HepG2 (cell line): Measurements from ENCODE around the gene BORCS5. TPM values are rescaled to one million over a fixed set of nuclear protein-coding genes. Genes with fewer than 3 reads are reported as not detected.

Experiments used
- CEBPB ChIP-seq: IDR thresholded peaks from 2 replicates; pipeline ENCODE4 v1.6.1; 2011; ENCODE audit warnings: low read depth, low read length, improper control_type of control experiment, borderline replicate concordance
- CREB3 ChIP-seq: sonication (generic); formaldehyde crosslinking; IDR thresholded peaks from 2 replicates; pipeline ENCODE4 v1.5.0; 2020; ENCODE audit warnings: missing genetic modification reagents
- EHMT2 ChIP-seq: fragments of 200-600 bp; sonication (generic); IDR thresholded peaks from 2 replicates; pipeline ENCODE4 v1.7.0; 2017; ENCODE audit warnings: antibody characterized with exemption, low read depth, low read length, borderline replicate concordance
- FIP1L1 ChIP-seq: fragments of 200-400 bp; formaldehyde crosslinking; IDR thresholded peaks from 2 replicates; pipeline ENCODE4 v1.6.1; 2018; ENCODE audit warnings: low read depth, mild to moderate bottlenecking, low read length, moderate library complexity, borderline replicate concordance; ENCODE audit not compliant: insufficient read depth
- HDAC6 ChIP-seq: fragments of 200-600 bp; sonication (generic); IDR thresholded peaks from 2 replicates; pipeline ENCODE4 v1.7.0; 2017; ENCODE audit warnings: mild to moderate bottlenecking, antibody characterized with exemption, low read length, low read depth
- HOXA7 ChIP-seq: sonication (generic); formaldehyde crosslinking; IDR thresholded peaks from 2 replicates; pipeline ENCODE4 v1.8.1; 2022; ENCODE audit warnings: mild to moderate bottlenecking, missing genetic modification reagents, moderate library complexity
- IRF2 ChIP-seq: IDR thresholded peaks from 2 replicates; pipeline ENCODE4 v1.6.1; 2018; ENCODE audit warnings: missing genetic modification reagents, missing compliant biosample characterization
- MED13 ChIP-seq: sonication (generic); formaldehyde crosslinking; IDR thresholded peaks from 2 replicates; pipeline ENCODE4 v1.5.0; 2020; ENCODE audit warnings: missing genetic modification reagents
- MTA1 ChIP-seq: sonication (generic); formaldehyde crosslinking; IDR thresholded peaks from 2 replicates; pipeline ENCODE4 v1.4.0; 2020; ENCODE audit warnings: missing genetic modification reagents, mild to moderate bottlenecking, borderline replicate concordance
- MXI1 ChIP-seq: IDR thresholded peaks from 3 replicates; pipeline ENCODE4 v1.6.1; 2012; ENCODE audit warnings: low read depth, low read length, inconsistent platforms, borderline replicate concordance
- MYC ChIP-seq: sonication (generic); formaldehyde crosslinking; IDR thresholded peaks from 2 replicates; pipeline ENCODE4 v1.9.0; 2021; ENCODE audit warnings: missing genetic modification reagents, borderline replicate concordance
- NCOA5 ChIP-seq: sonication (generic); formaldehyde crosslinking; IDR thresholded peaks from 2 replicates; pipeline ENCODE4 v1.4.0; 2020; ENCODE audit warnings: missing genetic modification reagents
- PHF8 ChIP-seq: sonication (generic); formaldehyde crosslinking; IDR thresholded peaks from 2 replicates; pipeline ENCODE4 v1.5.0; 2020; ENCODE audit warnings: missing genetic modification reagents
- SALL1 ChIP-seq: sonication (generic); formaldehyde crosslinking; IDR thresholded peaks from 2 replicates; pipeline ENCODE4 v1.8.0; 2022; ENCODE audit warnings: mild to moderate bottlenecking, missing genetic modification reagents
- SP4 ChIP-seq: sonication (generic); formaldehyde crosslinking; IDR thresholded peaks from 2 replicates; pipeline ENCODE4 v1.8.1; 2023; ENCODE audit warnings: mild to moderate bottlenecking, missing genetic modification reagents
- THAP8 ChIP-seq: sonication (generic); formaldehyde crosslinking; IDR thresholded peaks from 2 replicates; pipeline ENCODE4 v1.5.1; 2020; ENCODE audit warnings: missing genetic modification reagents, mild to moderate bottlenecking, borderline replicate concordance
- U2AF1 ChIP-seq: fragments of 200-400 bp; formaldehyde crosslinking; optimal IDR thresholded peaks from 2 replicates; pipeline ENCODE3; 2017; ENCODE audit warnings: mild to moderate bottlenecking, low read depth, low read length
- ZBTB7A ChIP-seq: sonication (generic); formaldehyde crosslinking; IDR thresholded peaks from 2 replicates; pipeline ENCODE4 v1.8.0; 2022; ENCODE audit warnings: mild to moderate bottlenecking, missing genetic modification reagents
- ZC3H13 ChIP-seq: sonication (generic); formaldehyde crosslinking; IDR thresholded peaks from 2 replicates; pipeline ENCODE4 v1.8.1; 2023; ENCODE audit warnings: mild to moderate bottlenecking, missing genetic modification reagents, moderate library complexity
- ZNF143 ChIP-seq: sonication (generic); formaldehyde crosslinking; IDR thresholded peaks from 2 replicates; pipeline ENCODE4 v1.4.0; 2020; ENCODE audit warnings: missing genetic modification reagents
- ZNF274 ChIP-seq: sonication (generic); formaldehyde crosslinking; IDR thresholded peaks from 2 replicates; pipeline ENCODE4 v1.5.1; 2020; ENCODE audit warnings: mild to moderate bottlenecking, missing genetic modification reagents
- ZNF30 ChIP-seq: sonication (generic); formaldehyde crosslinking; IDR thresholded peaks from 2 replicates; pipeline ENCODE4 v1.5.0; 2020; ENCODE audit warnings: mild to moderate bottlenecking, missing genetic modification reagents
- ZNF547 ChIP-seq: sonication (generic); formaldehyde crosslinking; IDR thresholded peaks from 2 replicates; pipeline ENCODE4 v1.5.1; 2020; ENCODE audit warnings: mild to moderate bottlenecking, missing genetic modification reagents
- ZNF605 ChIP-seq: sonication (generic); formaldehyde crosslinking; IDR thresholded peaks from 2 replicates; pipeline ENCODE4 v1.8.0; 2022; ENCODE audit warnings: mild to moderate bottlenecking, missing genetic modification reagents
- ZNF710 ChIP-seq: sonication (generic); formaldehyde crosslinking; IDR thresholded peaks from 2 replicates; pipeline ENCODE4 v1.5.0; 2020; ENCODE audit warnings: mild to moderate bottlenecking, missing genetic modification reagents, borderline replicate concordance
- ZNF777 ChIP-seq: sonication (generic); formaldehyde crosslinking; IDR thresholded peaks from 2 replicates; pipeline ENCODE4 v1.4.0; 2020; ENCODE audit warnings: missing genetic modification reagents
- ZSCAN12 ChIP-seq: sonication (generic); formaldehyde crosslinking; IDR thresholded peaks from 2 replicates; pipeline ENCODE4 v1.9.0; 2021; ENCODE audit warnings: mild to moderate bottlenecking, missing genetic modification reagents
- ZSCAN21 ChIP-seq: sonication (generic); formaldehyde crosslinking; IDR thresholded peaks from 2 replicates; pipeline ENCODE4 v1.8.0; 2022; ENCODE audit warnings: mild to moderate bottlenecking, missing genetic modification reagents, moderate library complexity, borderline replicate concordance
- polyA plus RNA-seq, 8 experiments: library from polyadenylated mRNA; depleted of rRNA in 3 of 8; stranded (reverse) in 7 of 8; unstranded in 1 of 8; fragments of >200 nt; fragmentation: Illumina TruSeq in 4 of 8; extraction: Trizol in 4 of 8; gene quantifications; 2 replicates each; pipeline versions ENCODE4 v1.2.1 to v1.2.3, GENCODE V29; 2011 to 2016; ENCODE audit warnings: low read depth in 4 of 8, missing spikeins in 1 of 8, mixed read lengths in 1 of 8; ENCODE audit not compliant: insufficient read depth in 1 of 8
- total RNA-seq, 5 experiments: library from RNA; depleted of rRNA; stranded (reverse); fragments of >200 nt; fragmentation: Illumina TruSeq; extraction: Trizol; gene quantifications; 2 replicates each; pipeline ENCODE4 v1.2.3, GENCODE V29; 2016; ENCODE audit warnings: low read depth in 1 of 5

BORCS5 gene
- total and polyA plus RNA-seq, 2 of the 13 experiments (the other 11 are each of a cell fraction or from before 2014, with no cell fraction given), result 3.9 to 4.7 TPM

- TF ChIP-seq ZC3H13 (CRISPR knock-in tag), result 0 out of 2 replicates have a peak, but pooled peaks have one; percentile 23
- TF ChIP-seq SP4, result peak; percentile 81
- TF ChIP-seq ZNF777 (CRISPR knock-in tag), result no peak
- TF ChIP-seq HDAC6, result no peak
- TF ChIP-seq ZSCAN12, result no peak
- TF ChIP-seq CREB3 (CRISPR knock-in tag), result no peak
- TF ChIP-seq NCOA5, result no peak
- no peak for TF ChIP-seq EHMT2
- TF ChIP-seq MXI1, result peak; percentile 76; the same call in 1 of the 3 replicates
- TF ChIP-seq FIP1L1, result 0 out of 2 replicates have a peak, but pooled peaks have one; percentile 54
- TF ChIP-seq ZNF143, result no peak
- TF ChIP-seq THAP8 (CRISPR knock-in tag), result no peak
- peak; percentile 87 for TF ChIP-seq PHF8 (CRISPR knock-in tag)
- peak; percentile 79; the same call in 1 of the 2 replicates for TF ChIP-seq ZSCAN21 (CRISPR knock-in tag)
- no peak for TF ChIP-seq U2AF1
- TF ChIP-seq MYC (CRISPR knock-in tag), result peak; percentile 81
- no peak for TF ChIP-seq ZNF30 (CRISPR knock-in tag)
- TF ChIP-seq ZNF547, result peak; percentile 54; the same call in 1 of the 2 replicates
- no peak for TF ChIP-seq MED13 (CRISPR knock-in tag)
- TF ChIP-seq ZBTB7A, result no peak
- peak; percentile 60; the same call in 1 of the 2 replicates for TF ChIP-seq CEBPB
- no peak for TF ChIP-seq HOXA7 (CRISPR knock-in tag)
- TF ChIP-seq IRF2, result peak; percentile 92
- peak; percentile 89 for TF ChIP-seq SALL1 (CRISPR knock-in tag)
- TF ChIP-seq ZNF710, result 0 out of 2 replicates have a peak, but pooled peaks have one; percentile 11
- TF ChIP-seq ZNF274 (CRISPR knock-in tag), result no peak
- TF ChIP-seq ZNF605 (CRISPR knock-in tag), result peak; percentile 83
- peak; percentile 50; the same call in 1 of the 2 replicates for TF ChIP-seq MTA1
Observed at GRCh38 chr12:12356896-12357718, at the start of gene BORCS5 (continued).
